ENCODE data around the gene KCNC3. TPM values are rescaled to one million over a fixed set of nuclear protein-coding genes. Genes with fewer than 3 reads are reported as not detected.

Gene KCNC3
- polyA plus RNA-seq, 3 donors from 2014 or later = not detected

GRCh38 chr19:50319156-50319555 is 10.0 kb downstream of the KCNC3 start:
- H3K9me3 Mint-ChIP-seq = peaks cover 0 to 9% (median 0%) of the 10 kb centered on the region in 6 donors
- H3K4me3 Mint-ChIP-seq = no peak overlapping the region
- no peak overlapping the region for H3K27ac Mint-ChIP-seq
- peaks cover 7 to 20% (median 18%) of the 10 kb centered on the region in 3 donors for H3K27me3 Mint-ChIP-seq (ENCODE audit: low read depth in 3 of 3)
- no peak for DNase-seq
- H3K4me1 Mint-ChIP-seq = no peaks in the 10 kb centered on the region
- H3K36me3 Mint-ChIP-seq = peaks cover 0 to 3% (median 0%) of the 10 kb centered on the region in 3 donors

GRCh38 chr19:50318438-50318837 is 10.7 kb downstream of the KCNC3 start:
- Mint-ChIP-seq H3K4me3 (no peak overlapping the region), H3K36me3 (peaks cover 0 to 3% (median 0%) of the 10 kb centered on the region in 3 donors), H3K27me3 (ENCODE audit: low read depth in 3 of 3) (peaks cover 11 to 21% (median 20%) of the 10 kb centered on the region in 3 donors), H3K27ac (no peak overlapping the region), H3K4me1 (no peaks in the 10 kb centered on the region), H3K9me3 (peaks cover 0 to 4% (median 0%) of the 10 kb centered on the region in 6 donors)
- DNase-seq = no peak

DNA sequence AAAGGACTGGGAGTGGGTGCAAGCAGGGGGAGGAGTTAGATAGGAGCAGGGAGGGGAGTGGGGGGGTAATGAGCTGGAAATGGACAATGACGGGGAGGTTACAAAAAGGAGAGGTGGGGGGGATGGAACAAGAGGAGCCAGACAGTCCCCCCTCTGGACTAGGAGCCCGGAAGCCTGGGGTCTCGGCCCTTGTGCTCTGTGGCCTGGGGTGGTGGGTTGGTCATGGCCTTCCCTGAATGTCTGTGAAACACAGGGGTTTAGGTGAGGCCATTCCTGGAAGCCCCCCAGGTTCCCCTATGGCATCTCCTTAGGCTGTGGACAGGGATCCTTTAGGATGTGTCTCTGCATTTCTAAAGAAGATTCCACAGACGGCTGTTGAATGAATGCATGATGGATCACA is 12.1 kb downstream of the KCNC3 start:
- no peaks in the 10 kb centered on the region for H3K36me3 Mint-ChIP-seq
- H3K27ac Mint-ChIP-seq = no peak overlapping the region
- no peaks in the 10 kb centered on the region for H3K4me1 Mint-ChIP-seq
- no peak for DNase-seq
- peaks cover 14 to 21% (median 16%) of the 10 kb centered on the region in 3 donors for H3K27me3 Mint-ChIP-seq (ENCODE audit: low read depth in 3 of 3)
- H3K9me3 Mint-ChIP-seq = no peaks in the 10 kb centered on the region
- no peak overlapping the region for H3K4me3 Mint-ChIP-seq

GRCh38 chr19:50315773-50316448 is 13.3 kb downstream of the KCNC3 start:
- Mint-ChIP-seq H3K27me3 (ENCODE audit: low read depth in 3 of 3) (peaks cover 12 to 29% (median 16%) of the 10 kb centered on the region in 3 donors), H3K9me3 (no peaks in the 10 kb centered on the region), H3K4me1 (no peaks in the 10 kb centered on the region), H3K4me3 (peak overlapping the region in 1 of 5 donors; percentile 18), H3K27ac (no peak overlapping the region), H3K36me3 (no peaks in the 10 kb centered on the region)
- no peak for DNase-seq

DNA sequence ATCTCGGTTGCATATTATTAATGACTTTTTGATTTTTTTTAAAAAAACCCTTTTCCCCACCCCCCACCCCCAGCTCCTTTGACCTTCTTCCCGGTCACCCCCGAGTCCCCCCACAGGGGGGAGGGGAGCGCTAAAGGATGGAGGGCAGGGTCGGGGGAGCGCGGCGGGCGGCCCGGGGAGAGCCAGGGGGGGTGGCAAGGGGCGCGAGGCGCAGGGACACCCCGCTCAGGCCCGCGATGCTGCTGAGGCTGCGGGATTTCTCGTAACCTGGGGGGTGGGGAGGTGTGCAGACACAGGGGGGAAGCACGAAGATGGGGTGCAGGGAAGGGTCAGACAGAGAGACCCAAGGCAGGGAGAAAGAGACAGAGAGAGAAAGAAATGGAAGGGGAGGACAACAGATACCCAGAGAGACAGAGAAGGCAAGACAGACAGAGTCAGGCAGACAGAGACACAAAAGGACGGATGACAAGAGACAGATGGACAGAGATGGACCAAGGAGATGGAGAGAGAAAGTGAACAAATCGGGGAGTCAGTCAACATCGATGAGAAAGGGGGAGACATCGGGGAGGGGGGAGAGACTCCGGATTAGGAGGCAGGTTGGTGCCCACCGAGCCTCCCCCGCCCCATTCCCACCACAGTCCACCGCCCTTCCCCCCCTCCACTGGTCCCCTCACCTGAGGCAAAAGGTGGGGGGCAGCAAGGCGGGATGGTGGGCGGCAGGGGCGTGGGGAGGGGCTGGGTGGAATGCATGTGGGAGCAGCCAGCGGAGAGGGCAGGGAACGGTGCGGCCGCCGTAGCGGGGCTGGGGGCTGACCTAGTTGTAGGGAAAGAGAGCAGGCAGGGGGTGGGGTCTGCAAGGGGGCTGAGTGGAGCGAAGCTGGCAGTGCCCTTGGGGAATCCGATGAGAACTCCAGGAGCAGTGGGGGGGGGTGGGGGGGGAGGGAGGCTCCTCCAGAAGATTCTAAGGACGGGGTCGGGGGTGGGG is 14.2 kb downstream of the KCNC3 start:
- H3K27ac Mint-ChIP-seq = no peak overlapping the region
- H3K27me3 Mint-ChIP-seq (ENCODE audit: low read depth in 3 of 3) = peaks cover 11 to 33% (median 17%) of the 10 kb centered on the region in 3 donors
- no peaks in the 10 kb centered on the region for H3K4me1 Mint-ChIP-seq
- H3K36me3 Mint-ChIP-seq = no peaks in the 10 kb centered on the region
- no peak for DNase-seq
- H3K4me3 Mint-ChIP-seq = peak overlapping the region in 1 of 5 donors; percentile 77
- no peaks in the 10 kb centered on the region for H3K9me3 Mint-ChIP-seq

- DNase-seq = no peak
- Mint-ChIP-seq H3K4me3 (no peak overlapping the region), H3K9me3 (no peaks in the 10 kb centered on the region), H3K27ac (no peak overlapping the region), H3K27me3 (ENCODE audit: low read depth in 3 of 3) (peaks cover 8 to 33% (median 17%) of the 10 kb centered on the region in 3 donors), H3K4me1 (no peaks in the 10 kb centered on the region), H3K36me3 (no peaks in the 10 kb centered on the region)
Measured at GRCh38 chr19:50313812-50314536, 15.2 kb downstream of the KCNC3 start.

DNA sequence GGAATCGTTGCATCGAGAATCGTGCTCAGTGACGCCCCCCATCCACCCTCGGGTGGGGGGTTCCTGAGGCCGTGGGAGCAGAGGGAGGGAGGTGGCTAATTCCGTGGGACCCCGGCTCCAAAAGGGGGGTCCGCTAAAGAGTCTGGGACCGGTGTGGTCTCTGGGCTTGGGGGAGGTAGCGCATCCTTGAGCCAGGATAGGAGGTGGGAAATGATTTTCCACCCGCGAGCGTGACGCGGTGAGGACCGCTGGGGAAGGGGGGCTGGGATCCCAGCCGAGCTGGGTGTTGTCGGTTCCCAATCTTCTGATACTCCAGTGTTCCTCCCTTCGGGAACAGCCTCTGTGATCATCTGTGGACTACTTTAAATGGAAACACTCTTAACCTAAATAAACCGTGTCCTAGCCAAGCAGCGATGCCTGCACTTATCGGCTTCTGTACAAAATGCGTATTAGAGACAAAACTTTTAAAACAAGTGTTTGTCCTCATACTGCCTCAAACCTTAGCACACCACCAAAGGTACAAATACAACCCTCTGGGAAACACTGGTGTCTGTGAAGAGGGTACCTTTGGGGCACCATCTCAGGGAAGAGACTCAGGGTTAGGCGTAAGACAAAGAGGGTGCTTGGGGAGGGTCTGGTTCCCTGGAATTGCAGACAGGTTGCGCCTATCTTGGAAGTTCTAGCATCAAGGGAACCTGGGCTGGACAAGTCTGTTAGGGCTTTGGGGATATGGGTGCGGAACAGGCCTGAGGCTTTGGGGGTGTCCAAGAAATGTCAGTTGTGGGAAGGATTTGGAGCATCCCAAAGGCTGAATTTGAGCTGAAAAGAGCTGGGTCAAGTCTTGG is 16.0 kb downstream of the KCNC3 start:
- Mint-ChIP-seq H3K27ac (no peak overlapping the region), H3K36me3 (no peaks in the 10 kb centered on the region), H3K27me3 (ENCODE audit: low read depth in 3 of 3) (peaks cover 5 to 38% (median 20%) of the 10 kb centered on the region in 3 donors), H3K9me3 (no peaks in the 10 kb centered on the region), H3K4me1 (no peaks in the 10 kb centered on the region), H3K4me3 (no peak overlapping the region)
- no peak for DNase-seq

DNA sequence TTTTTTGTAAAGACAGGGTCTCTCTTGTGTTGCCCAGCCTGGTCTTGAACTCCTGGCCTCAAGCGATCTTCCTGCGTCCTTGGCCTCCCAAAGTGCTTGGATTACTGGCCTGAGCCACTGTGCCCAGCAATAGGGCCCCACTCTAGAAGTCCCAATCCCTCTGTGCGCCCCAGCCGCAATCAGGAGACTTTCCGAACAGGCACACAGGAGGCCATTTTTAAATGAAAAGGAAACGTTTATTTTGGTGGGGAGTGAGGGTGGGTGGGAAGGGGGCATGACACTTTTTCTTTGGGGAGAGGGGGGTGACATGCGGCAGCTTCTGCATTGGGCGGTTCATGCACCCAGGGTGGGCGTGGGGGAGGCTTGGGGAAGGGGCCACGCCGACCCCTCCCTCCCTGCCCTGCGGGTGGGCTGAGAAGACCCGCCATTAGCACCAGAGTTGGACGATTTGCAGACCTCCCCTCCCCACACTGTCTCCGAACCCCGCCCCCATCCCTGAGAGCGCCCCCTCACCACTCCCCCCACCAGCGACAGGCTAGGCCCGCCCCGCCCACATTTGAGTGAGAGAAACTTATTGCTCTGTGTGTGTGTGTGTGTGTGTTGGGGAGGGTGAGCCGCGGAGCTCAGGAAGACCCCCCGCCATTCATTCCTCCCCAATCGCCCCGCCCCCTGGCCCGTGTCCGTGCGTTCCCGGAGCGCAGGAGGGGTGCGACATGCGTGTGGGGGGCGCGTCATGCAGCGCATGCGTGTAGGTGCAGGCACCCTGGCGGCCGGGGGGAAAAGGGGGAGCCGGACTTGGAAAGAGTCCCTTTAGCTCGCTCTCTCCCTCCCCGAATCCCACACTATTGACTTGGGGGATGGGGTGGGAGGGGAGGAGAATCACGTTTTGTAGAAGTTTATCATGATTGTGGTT is 17.2 kb downstream of the KCNC3 start:
- Mint-ChIP-seq H3K4me3 (no peak overlapping the region), H3K27me3 (ENCODE audit: low read depth in 3 of 3) (peaks cover 5 to 40% (median 17%) of the 10 kb centered on the region in 3 donors), H3K27ac (no peak overlapping the region), H3K4me1 (no peaks in the 10 kb centered on the region), H3K36me3 (no peaks in the 10 kb centered on the region), H3K9me3 (no peaks in the 10 kb centered on the region)
- DNase-seq = no peak

GRCh38 chr19:50310759-50311465 is 18.3 kb downstream of the KCNC3 start:
- Mint-ChIP-seq H3K27ac (no peak overlapping the region), H3K36me3 (no peaks in the 10 kb centered on the region), H3K27me3 (ENCODE audit: low read depth in 3 of 3) (peaks cover 5 to 37% (median 17%) of the 10 kb centered on the region in 3 donors), H3K9me3 (no peaks in the 10 kb centered on the region), H3K4me1 (no peaks in the 10 kb centered on the region), H3K4me3 (no peak overlapping the region)
- no peak for DNase-seq

GRCh38 chr19:50309396-50310125 is 19.6 kb downstream of the KCNC3 start:
- Mint-ChIP-seq H3K4me1 (no peaks in the 10 kb centered on the region), H3K36me3 (no peaks in the 10 kb centered on the region), H3K4me3 (no peak overlapping the region), H3K27me3 (ENCODE audit: low read depth in 3 of 3) (peaks cover 2 to 39% (median 16%) of the 10 kb centered on the region in 3 donors), H3K9me3 (no peaks in the 10 kb centered on the region), H3K27ac (no peak overlapping the region)
- no peak for DNase-seq

DNA sequence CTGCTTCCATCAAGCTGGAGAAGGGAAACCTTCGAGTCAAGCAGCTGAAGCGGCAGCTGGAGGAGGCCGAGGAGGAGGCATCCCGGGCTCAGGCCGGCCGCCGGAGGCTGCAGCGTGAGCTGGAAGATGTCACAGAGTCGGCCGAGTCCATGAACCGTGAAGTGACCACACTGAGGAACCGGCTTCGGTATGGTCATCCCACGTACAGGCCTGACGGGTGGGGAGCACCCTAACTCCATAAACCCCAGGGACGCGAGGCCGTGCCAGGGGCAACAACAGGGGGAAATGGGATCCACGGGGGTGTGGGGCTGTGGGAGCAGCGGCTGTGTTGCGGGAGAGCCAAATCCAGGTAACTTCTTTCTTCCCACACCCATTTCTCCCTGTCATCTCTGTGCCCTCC is 20.2 kb downstream of the KCNC3 start:
- Mint-ChIP-seq H3K9me3 (no peaks in the 10 kb centered on the region), H3K27me3 (ENCODE audit: low read depth in 3 of 3) (peaks cover 0 to 34% (median 16%) of the 10 kb centered on the region in 3 donors), H3K4me1 (no peaks in the 10 kb centered on the region), H3K27ac (no peak overlapping the region), H3K36me3 (no peaks in the 10 kb centered on the region), H3K4me3 (no peak overlapping the region)
- no peak for DNase-seq

All from immature natural killer cell (primary cell).